Measurements from ENCODE around the gene SLC4A7.

The SLC4A7 gene

DNA sequence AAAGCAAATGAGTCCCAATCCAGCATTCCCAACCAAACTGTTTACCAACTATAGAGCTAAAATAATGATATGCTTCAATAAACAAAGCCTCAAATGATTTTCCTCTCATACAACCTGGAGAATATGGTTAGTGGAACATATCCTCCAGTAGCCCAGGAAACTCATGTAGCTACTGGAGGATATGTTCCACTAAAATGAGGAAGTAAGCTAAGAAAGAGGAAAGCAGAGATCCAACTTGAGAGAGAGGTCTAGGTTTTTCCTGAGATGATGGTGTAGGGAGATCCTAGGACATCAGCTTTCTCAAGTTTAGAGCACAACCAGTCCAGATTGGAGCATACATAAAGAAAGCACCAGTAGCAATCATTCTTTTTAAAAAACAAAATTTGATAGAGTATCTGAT, 44.6 kb upstream of the SLC4A7 start:
- Histone ChIP-seq H3K79me2 (ENCODE audit: control insufficient read depth, low read length) (no peaks in the 10 kb centered on the region), H4K20me1 (ENCODE audit: control insufficient read depth, insufficient read depth, low read depth, low read length) (no peaks in the 10 kb centered on the region), H3F3A (ENCODE audit: control insufficient read depth, insufficient read depth) (no peaks in the 10 kb centered on the region), H3K4me3 (ENCODE audit: low read length) (no peak overlapping the region), H3K36me3 (ENCODE audit: control insufficient read depth, low read length) (no peaks in the 10 kb centered on the region), H3K4me2 (ENCODE audit: low read length) (no peak overlapping the region), H3K9me3 (ENCODE audit: control insufficient read depth, insufficient read depth, low read length) (no peaks in the 10 kb centered on the region), H3K9me2 (replicated peaks; ENCODE audit: control insufficient read depth, low read length) (no peaks in the 10 kb centered on the region; the same call in 1 of the 2 replicates), H3K27ac (ENCODE audit: low read depth, low read length) (no peak overlapping the region), H3K4me1 (ENCODE audit: control insufficient read depth, low read length) (peaks cover 8% of the 10 kb centered on the region), H3K27me3 (ENCODE audit: control insufficient read depth, low read length) (no peaks in the 10 kb centered on the region)
- TF ChIP-seq, protein P1, sequence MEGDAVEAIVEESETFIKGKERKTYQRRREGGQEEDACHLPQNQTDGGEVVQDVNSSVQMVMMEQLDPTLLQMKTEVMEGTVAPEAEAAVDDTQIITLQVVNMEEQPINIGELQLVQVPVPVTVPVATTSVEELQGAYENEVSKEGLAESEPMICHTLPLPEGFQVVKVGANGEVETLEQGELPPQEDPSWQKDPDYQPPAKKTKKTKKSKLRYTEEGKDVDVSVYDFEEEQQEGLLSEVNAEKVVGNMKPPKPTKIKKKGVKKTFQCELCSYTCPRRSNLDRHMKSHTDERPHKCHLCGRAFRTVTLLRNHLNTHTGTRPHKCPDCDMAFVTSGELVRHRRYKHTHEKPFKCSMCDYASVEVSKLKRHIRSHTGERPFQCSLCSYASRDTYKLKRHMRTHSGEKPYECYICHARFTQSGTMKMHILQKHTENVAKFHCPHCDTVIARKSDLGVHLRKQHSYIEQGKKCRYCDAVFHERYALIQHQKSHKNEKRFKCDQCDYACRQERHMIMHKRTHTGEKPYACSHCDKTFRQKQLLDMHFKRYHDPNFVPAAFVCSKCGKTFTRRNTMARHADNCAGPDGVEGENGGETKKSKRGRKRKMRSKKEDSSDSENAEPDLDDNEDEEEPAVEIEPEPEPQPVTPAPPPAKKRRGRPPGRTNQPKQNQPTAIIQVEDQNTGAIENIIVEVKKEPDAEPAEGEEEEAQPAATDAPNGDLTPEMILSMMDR (IDR thresholded peaks at IDR 0.05; ENCODE audit: low read depth, low read length, poor library complexity, severe bottlenecking): no peak
- TF ChIP-seq EZH2phosphoT487 (IDR thresholded peaks at IDR 0.05; ENCODE audit: borderline replicate concordance, low read length): no peak

DNA sequence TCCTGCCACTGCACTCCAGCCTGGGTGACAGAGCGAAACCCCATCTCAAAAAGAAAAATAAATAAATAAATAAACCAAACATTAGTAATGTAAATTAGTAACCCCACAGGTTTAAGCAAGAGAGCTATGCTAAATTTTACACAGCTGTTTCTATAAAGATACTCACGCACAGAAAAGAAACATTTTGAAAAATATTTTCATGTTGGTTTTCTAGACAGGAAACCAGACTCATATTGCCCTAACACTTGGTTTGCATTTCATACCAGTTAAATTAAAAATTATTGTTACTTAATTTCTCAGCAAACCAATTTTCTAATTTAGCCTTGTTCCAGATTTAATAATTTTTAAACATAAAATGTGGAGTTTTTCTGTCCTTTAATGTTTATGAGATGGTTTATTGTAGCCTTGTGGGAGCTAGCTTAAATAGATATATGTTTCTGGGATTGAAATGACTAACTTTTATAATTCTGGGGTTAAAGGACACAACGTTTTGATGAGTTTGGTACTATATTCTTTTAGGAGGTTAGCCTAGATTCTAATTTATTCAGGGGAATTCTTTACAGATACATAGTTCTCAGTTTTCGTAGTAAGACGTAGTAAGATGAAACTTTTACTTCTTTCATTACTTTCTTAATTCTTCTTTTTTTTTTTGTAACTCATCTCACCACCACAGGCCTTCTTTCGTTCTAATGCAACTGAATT, 42.6 kb upstream of the SLC4A7 start:
- no peaks in the 10 kb centered on the region; the same call in 1 of the 2 replicates for H3K9me2 ChIP-seq (replicated peaks; ENCODE audit: control insufficient read depth, low read length)
- no peaks in the 10 kb centered on the region for H3F3A ChIP-seq (ENCODE audit: control insufficient read depth, insufficient read depth)
- no peak for TF ChIP-seq EZH2phosphoT487 (IDR thresholded peaks at IDR 0.05; ENCODE audit: borderline replicate concordance, low read length)
- TF ChIP-seq, protein P1 (IDR thresholded peaks at IDR 0.05; ENCODE audit: low read depth, low read length, poor library complexity, severe bottlenecking): no peak
- no peak overlapping the region for H3K4me2 ChIP-seq (ENCODE audit: low read length)
- H3K79me2 ChIP-seq (ENCODE audit: control insufficient read depth, low read length): no peaks in the 10 kb centered on the region
- no peaks in the 10 kb centered on the region for H3K9me3 ChIP-seq (ENCODE audit: control insufficient read depth, insufficient read depth, low read length)
- H3K36me3 ChIP-seq (ENCODE audit: control insufficient read depth, low read length): no peaks in the 10 kb centered on the region
- H4K20me1 ChIP-seq (ENCODE audit: control insufficient read depth, insufficient read depth, low read depth, low read length): no peaks in the 10 kb centered on the region
- no peak overlapping the region for H3K4me3 ChIP-seq (ENCODE audit: low read length)
- no peaks in the 10 kb centered on the region for H3K4me1 ChIP-seq (ENCODE audit: control insufficient read depth, low read length)
- no peak overlapping the region for H3K27ac ChIP-seq (ENCODE audit: low read depth, low read length)
- H3K27me3 ChIP-seq (ENCODE audit: control insufficient read depth, low read length): no peaks in the 10 kb centered on the region

DNA sequence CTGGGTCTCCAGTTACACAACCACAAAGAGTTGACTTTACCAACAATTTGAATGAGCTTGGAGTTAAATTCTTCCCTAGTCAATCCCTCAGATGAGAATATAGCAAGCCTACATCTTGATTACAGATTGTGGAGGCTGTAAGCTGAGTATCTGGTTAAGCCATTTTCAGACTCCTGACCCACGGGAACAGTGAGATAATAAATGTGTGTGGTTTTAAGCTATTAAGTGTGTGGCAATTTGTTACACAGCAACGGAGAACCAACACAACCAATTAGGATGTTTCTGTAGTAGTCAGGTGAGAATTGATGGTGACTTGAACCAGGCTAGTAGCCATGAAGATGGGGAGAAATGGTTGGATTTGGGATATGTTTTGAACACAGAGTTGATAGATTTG, 37.7 kb upstream of the SLC4A7 start:
- no peak for TF ChIP-seq EZH2phosphoT487 (IDR thresholded peaks at IDR 0.05; ENCODE audit: borderline replicate concordance, low read length)
- TF ChIP-seq, protein P1 (IDR thresholded peaks at IDR 0.05; ENCODE audit: low read depth, low read length, poor library complexity, severe bottlenecking): no peak
- Histone ChIP-seq H3K4me1 (ENCODE audit: control insufficient read depth, low read length) (no peaks in the 10 kb centered on the region), H3K36me3 (ENCODE audit: control insufficient read depth, low read length) (no peaks in the 10 kb centered on the region), H3K27me3 (ENCODE audit: control insufficient read depth, low read length) (no peaks in the 10 kb centered on the region), H3K4me2 (ENCODE audit: low read length) (no peak overlapping the region), H3K27ac (ENCODE audit: low read depth, low read length) (no peak overlapping the region), H3K9me2 (replicated peaks; ENCODE audit: control insufficient read depth, low read length) (no peaks in the 10 kb centered on the region; the same call in 1 of the 2 replicates), H3K9me3 (ENCODE audit: control insufficient read depth, insufficient read depth, low read length) (no peaks in the 10 kb centered on the region), H4K20me1 (ENCODE audit: control insufficient read depth, insufficient read depth, low read depth, low read length) (no peaks in the 10 kb centered on the region), H3K79me2 (ENCODE audit: control insufficient read depth, low read length) (no peaks in the 10 kb centered on the region), H3K4me3 (ENCODE audit: low read length) (no peak overlapping the region), H3F3A (ENCODE audit: control insufficient read depth, insufficient read depth) (no peaks in the 10 kb centered on the region)

Measured in DOHH2 (cell line).